Fibroblast of lung (primary cell): ENCODE results near the gene CFAP91.

Experiments
- CTCF ChIP-seq, 2 donors: IDR thresholded peaks in 1 of 2; conservative IDR thresholded peaks in 1 of 2; 1 replicate in 1 of 2; 2 replicates in 1 of 2; pipeline ENCODE4 v1.5.1; 2011 to 2012; ENCODE audit warnings: low read length in 2 of 2, control low read depth in 1 of 2, inconsistent platforms in 1 of 2, low read depth in 1 of 2, mild to moderate bottlenecking in 1 of 2
- EZH2 ChIP-seq: IDR thresholded peaks from 2 replicates; pipeline ENCODE4 v1.5.1; 2012; ENCODE audit warnings: low read length, control low read depth, mild to moderate bottlenecking; ENCODE audit errors: missing control alignments

DNA sequence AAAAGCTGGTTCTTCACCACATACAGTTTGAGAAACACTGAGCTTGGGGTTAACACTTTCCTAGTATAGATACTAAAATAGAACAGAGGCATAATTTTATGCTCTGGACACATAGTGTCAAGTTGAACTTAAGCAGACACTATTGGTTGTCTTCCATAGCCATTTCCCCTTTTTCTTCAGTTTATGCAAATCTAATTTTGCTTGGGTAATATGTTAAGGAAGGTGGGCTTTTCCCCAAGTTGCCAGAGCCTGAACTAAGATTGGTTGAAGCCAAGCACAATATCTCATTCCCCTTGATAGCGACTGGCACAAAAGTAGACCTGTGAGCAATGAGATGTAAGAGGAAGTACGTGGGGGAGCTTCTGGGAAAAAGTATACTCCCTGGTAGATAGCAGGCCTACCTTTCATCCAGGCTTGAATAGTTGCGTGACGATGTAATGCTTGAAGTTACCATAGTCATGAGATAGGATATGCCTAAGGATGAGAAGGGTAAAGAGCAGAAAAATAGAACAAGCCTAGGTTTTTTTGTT lies 37.9 kb upstream of the CFAP91 start:
- TF ChIP-seq CTCF (conservative IDR thresholded peaks at IDR 0.05 in 1 of 2, IDR thresholded peaks at IDR 0.05 in 1 of 2; ENCODE audit: low read depth in 1 of 2, low read length in 2 of 2): no peak
- no peak for TF ChIP-seq EZH2
